ENCODE results near the gene MST1. TPM values are rescaled to one million over a fixed set of nuclear protein-coding genes. Genes with fewer than 3 reads are reported as not detected.

The MST1 gene
- total RNA-seq, 1 experiment from 2014 or later = 4.0 TPM

GRCh38 chr3:49719214-49719884, 30.1 kb upstream of the MST1 start, which contains the start of gene AMIGO3:
Gene AMIGO3, minus strand, starts transcription at chr3:49719684. Its CDS starts 219 bp downstream, at chr3:49719465.
- DNase-seq (ENCODE audit: extremely low read depth, low read depth) = peak; percentile 84

GRCh38 chr3:49718858-49719213, 29.6 kb upstream of the MST1 start:
- DNase-seq (ENCODE audit: extremely low read depth, low read depth) = no peak

DNA sequence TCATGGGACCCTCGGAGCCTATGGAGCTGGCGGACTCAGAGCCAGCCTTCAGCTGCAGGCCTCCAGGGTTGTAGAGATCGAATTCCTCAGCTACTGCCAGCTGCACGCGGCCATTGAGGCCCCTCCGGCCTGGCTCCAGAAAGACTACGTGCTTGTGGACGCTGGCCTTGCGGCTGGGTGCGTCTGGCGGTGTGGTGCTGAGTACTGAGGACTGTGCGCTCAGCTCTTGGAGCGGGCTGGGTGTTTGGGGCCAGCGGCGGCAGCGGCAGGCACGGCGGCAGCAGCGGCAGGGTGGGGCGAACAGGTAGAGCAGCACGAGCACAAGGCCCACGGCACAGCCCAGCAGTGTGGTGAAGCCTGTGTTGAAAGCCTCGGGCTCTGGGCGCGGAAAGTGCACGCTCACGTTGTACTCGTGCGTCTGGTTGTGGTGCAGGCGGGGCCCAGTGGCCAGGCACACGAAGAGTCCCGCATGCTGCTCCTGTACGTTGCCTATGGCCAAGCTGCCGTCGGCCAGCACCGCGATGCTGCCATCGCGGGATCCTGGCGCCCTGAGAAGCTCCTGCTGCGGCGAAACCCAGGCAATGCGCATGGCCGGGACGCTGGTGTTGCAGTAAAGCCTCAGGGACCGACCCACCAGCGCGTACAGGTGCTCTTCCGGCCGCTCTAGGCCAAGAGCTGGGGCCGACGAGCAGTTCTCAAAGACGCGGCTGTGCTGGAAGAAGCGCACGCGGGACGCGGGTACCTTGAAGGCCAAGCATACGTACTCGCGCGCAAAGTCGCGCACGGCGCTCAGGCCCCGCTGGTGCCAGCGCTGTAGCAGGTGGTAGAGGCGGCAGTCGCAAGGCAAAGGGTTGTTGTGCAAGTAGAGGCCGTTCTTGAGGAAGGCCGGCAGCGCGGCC, 28.9 kb upstream of the MST1 start:
- DNase-seq (ENCODE audit: extremely low read depth, low read depth) = no peak

GRCh38 chr3:49717211-49717958, 28.1 kb upstream of the MST1 start:
- DNase-seq (ENCODE audit: extremely low read depth, low read depth) = no peak

GRCh38 chr3:49716691-49717210, 27.5 kb upstream of the MST1 start:
- DNase-seq (ENCODE audit: extremely low read depth, low read depth) = no peak

GRCh38 chr3:49716169-49716568, 26.9 kb upstream of the MST1 start:
- no peak for DNase-seq (ENCODE audit: extremely low read depth, low read depth)

GRCh38 chr3:49715611-49716121, 26.4 kb upstream of the MST1 start:
- DNase-seq (ENCODE audit: extremely low read depth, low read depth) = no peak

DNA sequence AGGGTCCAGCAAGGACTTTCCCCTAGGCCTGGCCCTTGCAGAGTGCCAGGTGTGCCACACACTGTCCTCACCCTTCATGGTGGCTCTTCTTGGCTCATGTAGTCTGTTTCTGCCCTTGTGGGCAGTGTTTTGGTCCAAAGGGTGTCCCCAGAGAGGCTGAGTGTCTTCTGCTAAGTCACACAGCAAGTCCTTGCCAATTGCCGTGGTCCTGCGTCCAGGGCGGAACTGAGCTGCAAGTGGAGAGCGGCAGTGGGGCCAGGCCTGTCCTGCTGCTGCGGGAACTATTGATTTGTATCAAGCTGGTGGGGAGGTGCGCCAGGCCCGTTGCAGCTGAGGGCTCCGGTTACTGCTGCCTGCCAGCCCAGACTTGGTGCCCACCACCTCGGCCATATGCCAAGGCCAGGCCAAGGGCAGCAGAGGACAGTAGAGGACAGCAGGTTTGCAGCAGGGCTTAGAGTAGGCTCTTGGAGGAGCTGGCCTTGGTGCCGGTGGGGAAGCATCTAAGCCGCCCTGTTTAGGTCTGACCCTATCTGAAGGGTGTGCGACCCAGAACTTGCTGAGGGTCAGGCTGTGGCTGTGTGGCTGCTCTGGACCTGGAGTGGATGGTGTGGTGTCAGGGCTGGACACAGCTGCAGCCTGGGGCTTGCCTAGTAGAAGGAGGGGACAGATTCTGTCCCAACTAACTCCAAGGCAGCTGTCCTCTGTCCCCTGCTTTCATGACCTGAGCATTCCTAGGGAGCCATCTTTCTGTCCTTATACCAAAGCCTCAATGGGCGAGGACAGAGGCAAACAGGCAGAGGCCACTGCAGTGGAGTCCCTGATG, 25.7 kb upstream of the MST1 start:
- DNase-seq (ENCODE audit: extremely low read depth, low read depth) = no peak

DNA sequence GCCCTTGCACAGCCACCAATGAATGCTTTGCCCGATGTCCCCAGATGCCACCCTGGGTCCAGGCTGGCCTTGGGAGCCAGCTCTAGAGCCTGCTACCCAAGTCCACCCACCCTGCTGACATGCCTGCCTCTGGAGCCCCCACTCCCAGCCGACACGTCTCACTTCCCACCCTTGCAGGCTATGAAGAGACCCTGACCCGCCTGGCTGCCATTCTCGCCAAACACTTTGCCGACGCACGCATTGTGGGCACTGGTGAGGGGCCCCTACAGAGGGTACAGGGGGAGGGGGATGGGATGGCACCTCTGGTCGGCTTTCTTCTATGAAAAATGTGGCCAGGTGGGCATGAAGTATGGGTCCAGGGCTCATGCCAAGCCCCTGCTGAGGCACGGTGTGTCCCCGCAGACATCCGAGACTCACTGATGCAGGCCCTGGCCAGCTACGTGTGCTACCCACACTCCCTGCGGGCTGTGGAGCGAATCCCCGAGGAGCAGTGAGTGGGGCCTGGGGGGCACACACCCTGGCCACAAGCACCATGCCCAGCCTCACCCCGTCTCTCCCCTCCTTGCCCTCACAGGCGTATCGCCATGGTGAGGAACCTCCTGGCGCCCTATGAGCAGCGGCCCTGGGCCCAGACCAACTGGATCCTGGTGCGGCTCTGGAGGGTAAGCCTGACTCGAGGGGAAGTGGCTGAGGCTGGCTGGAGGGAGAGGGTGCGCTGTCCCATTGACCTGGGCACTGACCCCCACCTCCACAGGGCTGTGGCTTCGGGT, 24.2 kb upstream of the MST1 start:
- no peak for DNase-seq (ENCODE audit: extremely low read depth, low read depth)

DNA sequence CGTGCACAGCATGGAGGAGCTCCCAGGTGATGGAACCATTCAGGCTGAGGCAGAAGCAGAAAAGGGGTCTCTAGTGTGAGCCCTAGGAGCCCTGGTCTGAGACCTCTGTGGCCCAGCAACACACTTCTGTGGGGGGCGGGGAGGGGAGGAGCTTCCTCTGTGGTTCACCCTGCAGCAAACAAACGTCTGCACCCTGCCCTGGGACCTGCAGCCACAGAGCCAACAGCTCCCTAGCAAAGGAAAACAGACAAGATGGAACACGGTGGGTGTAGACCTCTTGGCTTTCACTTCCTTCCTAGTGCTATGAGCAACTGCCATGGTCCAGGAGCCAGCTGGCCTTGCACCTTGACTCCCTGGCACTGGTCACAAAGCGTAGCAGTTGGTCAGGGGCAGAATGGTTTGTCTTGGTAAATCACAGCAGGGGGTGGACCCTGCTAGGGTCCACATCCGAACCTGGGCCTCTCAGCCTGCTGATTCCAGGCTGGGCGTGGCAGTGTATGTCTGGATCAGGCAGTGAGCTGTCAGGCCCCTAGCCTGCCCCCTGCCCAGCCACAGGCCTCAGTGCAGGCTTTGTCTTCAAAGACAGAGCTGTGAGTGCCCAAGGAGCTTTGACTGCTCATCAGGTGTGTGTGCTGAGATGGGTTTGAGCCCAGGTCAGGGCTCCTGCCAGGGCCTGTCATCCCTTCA, 23.5 kb upstream of the MST1 start:
- no peak for DNase-seq (ENCODE audit: extremely low read depth, low read depth)

DNA sequence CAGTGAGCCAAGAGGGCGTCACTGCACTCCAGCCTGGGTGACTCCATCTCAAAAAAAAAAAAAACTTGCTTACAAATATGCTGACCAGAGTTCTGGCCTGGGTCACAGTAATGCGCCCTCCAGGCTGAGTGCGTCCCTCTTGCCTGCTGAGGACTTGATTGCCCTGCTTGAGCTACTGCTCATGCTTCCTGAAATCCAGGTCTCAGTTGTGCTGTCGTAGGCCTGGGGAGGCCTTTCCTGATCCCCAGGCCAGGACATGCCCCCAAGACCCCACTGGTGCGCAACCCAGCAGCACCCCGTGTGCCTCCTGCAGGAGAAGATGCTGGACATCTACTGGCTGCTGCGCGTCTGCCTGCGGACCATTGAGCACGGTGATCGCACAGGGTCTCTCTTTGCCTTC, 22.9 kb upstream of the MST1 start:
- DNase-seq (ENCODE audit: extremely low read depth, low read depth) = no peak

DNA sequence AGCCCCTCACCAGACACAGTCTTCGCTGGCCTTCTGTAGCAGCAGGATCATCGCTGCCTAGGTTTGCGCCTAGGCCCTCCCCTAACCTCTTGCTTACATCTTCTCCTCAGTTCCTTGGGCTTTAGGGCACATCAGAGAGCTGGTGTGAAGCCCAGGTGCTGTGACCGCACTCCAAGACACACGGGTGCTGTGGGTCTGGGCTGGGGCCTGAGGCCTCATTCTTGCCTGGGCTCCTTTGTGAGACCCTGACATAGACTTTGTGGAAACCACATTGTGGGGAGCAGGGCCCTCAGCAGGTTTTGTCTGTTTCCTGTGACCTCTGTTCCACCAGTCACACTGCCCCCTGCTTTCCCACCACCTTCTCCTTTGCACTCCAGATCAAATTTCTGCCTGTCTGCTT, 22.2 kb upstream of the MST1 start:
- no peak for DNase-seq (ENCODE audit: extremely low read depth, low read depth)

DNA sequence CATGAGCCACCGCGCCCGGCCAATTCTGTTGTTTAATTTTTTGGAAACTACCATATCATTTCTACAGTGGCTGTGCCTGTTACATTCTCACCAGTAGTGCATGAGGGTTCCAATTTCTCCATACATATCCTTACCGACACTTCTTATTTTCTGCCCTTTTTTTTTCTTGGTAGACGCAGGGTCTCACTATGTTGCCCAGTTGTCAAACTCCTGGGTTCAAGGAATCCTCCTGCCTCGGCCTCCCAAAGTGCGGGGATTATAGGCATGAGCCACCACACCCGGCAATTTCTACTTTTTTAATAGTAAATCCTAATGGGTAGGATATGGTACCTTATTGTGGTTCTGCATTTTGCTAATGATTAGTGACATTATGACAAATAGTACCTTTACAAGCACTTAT, 20.6 kb upstream of the MST1 start:
- DNase-seq (ENCODE audit: extremely low read depth, low read depth) = no peak

DNA sequence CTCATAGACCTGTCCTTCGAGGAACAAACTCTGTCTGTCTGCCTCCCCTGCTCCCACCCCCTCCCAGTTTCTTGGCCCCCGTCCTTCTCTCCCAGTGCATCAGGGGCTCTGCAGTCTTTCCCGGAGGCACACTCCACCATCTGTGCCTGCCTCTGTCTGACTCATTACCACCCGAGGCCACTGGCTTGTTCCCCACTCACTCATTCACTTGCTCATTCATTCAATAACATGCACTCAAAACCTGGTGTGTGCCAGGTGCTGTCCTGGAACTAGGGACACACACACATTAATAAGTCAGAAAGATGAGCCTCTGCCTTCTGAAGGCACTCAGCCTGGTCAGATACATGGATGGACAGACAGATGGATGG, 17.8 kb upstream of the MST1 start:
- no peak for DNase-seq (ENCODE audit: extremely low read depth, low read depth)

- no peak for DNase-seq (ENCODE audit: extremely low read depth, low read depth)
Observed at GRCh38 chr3:49706456-49707112, 17.3 kb upstream of the MST1 start.

GRCh38 chr3:49705390-49705960, 16.2 kb upstream of the MST1 start:
- no peak for DNase-seq (ENCODE audit: extremely low read depth, low read depth)

GRCh38 chr3:49704629-49705028, 15.4 kb upstream of the MST1 start:
- DNase-seq (ENCODE audit: extremely low read depth, low read depth) = no peak

DNA sequence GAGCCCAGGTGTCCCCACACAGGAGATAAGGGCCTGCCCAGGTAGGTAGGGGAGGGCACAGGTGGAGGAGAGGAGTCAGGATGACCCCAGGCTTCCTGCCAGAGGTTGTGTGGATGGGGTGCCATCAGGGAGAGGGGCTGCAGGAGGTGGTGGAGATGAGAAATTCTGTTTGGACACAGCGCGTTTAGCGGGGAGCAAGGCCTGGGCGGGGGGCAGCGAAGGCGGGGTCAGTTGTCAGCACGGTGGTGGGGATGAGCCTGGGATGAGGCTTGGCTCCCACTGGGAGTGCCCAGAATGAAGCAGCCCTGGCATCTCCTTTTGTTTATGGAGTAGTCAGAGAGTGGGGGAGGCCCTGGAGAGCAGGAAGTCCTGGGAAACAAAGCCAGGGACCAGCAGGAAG, 14.7 kb upstream of the MST1 start:
- no peak for DNase-seq (ENCODE audit: extremely low read depth, low read depth)

Data from NCI-H460 (cell line).